Stimulated activated CD8-positive, alpha-beta memory T cell treated with anti-CD3 and anti-CD28 coated beads, Interleukin-2, amount 100 ng/mL, for 48 hours (primary cell): ENCODE measurements around the gene ANKRD13C.
A peak's percentile ranks its signal among the peaks of the same experiment; 100 is the strongest.

Experiments used
- DNase-seq, 2 donors: peaks; one replicate each; pipeline ENCODE4 v3.0.0-alpha.2; 2020; ENCODE audit warnings: low read depth in 2 of 2

ANKRD13C gene

DNA sequence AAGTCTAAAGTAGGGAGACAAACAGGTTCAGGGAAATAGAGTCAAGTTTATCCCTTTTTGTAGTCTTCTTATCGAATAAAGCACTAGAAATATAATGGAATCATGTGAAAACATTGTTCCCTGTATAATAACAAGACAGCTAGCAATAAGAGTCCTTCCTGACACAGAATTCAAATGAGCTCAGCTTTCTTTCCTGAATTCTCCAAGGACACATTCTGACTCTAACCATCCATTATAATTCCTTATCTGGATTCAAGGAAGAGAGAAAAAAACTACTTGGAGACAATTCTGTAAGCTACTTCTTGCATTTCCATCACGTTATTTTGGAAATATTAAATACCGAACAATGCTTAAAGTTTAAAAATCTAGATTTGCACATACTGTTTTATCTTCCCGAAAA lies 58.8 kb downstream of the ANKRD13C start:
- no peak for DNase-seq

DNA sequence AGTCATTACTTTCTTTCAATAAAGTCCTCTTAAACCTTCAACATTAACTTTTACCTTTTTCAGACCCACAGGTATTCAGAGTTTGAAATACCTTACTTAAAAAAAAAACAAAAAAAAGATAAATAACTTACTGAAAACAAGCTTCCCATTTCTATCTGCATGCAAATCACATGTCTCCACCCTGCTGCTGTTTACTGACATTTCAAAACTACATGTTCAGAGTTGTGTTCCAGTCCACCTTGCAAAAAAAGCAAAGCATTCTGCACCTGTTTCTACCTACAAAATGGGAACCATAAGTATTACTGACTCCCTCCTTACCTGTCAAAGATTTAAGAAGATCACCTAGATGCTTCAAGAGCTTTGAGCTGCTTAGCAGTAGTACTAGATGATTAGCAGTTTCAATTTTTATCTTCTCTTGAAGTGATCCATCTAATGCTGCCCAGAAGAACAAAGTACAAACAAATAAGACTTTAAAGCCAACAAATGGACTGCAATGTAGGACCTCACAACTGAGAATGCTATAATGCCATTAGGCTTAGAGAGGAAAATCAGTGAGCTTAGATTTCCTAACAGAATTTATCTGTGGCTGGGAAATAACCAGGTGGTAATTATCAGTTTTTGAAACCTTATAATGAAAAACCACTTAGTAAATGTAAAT lies 61.2 kb downstream of the ANKRD13C start:
- DNase-seq: no peak

GRCh38 chr1:70290218-70290617 lies 64.3 kb downstream of the ANKRD13C start:
- no peak for DNase-seq

- DNase-seq: no peak
These were observed 66.4 kb downstream of the ANKRD13C start for GRCh38 chr1:70288166-70288565.

- DNase-seq: no peak
These were observed 68.1 kb downstream of the ANKRD13C start for GRCh38 chr1:70286453-70286852.

- no peak for DNase-seq
These were observed 70.2 kb downstream of the ANKRD13C start for GRCh38 chr1:70284366-70284765.

DNA sequence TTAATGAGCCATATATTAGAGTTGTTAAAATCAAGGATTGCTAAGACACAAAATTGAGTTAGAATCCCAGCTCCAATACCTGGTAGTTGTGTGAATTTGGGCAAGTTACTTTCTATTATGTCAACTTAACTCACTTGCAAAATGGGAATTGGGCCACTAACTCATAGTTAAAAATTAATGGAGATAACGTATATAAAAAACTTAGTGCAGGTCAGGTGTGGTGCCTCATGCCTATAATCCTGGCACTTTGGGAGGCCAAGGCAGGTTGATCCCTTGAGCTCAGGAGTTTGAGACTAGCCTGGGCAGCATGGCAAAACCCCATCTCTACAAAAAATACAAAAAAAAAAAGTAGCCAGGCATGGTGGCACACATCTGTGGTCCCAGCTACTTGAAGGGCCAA lies 75.8 kb downstream of the ANKRD13C start:
- DNase-seq: no peak

- no peak for DNase-seq
These were observed 76.6 kb downstream of the ANKRD13C start for GRCh38 chr1:70277875-70278274.

DNA sequence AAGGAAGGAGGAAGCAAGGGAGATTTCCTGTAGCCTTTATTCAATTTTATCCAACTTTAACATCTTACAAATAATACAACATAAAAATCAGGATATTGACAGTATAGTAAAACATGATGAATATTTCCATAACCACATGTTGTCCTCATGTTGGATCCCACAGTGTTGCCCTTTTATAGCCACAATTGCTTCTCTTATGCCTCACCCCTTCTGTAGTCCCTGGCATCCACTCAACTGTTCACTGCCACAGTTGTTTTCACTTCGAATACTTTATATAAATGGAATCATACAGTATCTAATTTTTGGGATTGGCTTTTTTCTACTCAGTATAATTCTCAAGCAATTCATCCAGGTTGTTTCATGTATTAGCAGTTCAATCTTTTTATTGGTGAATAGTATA lies 88.6 kb downstream of the ANKRD13C start:
- DNase-seq: no peak

GRCh38 chr1:70264839-70265238 lies 89.7 kb downstream of the ANKRD13C start:
- DNase-seq: no peak

GRCh38 chr1:70256664-70257063 lies 97.9 kb downstream of the ANKRD13C start:
- DNase-seq: no peak

GRCh38 chr1:70248729-70249128 lies 105.8 kb downstream of the ANKRD13C start:
- DNase-seq: no peak

- DNase-seq: no peak
These were observed 106.8 kb downstream of the ANKRD13C start for GRCh38 chr1:70247768-70248167.

DNA sequence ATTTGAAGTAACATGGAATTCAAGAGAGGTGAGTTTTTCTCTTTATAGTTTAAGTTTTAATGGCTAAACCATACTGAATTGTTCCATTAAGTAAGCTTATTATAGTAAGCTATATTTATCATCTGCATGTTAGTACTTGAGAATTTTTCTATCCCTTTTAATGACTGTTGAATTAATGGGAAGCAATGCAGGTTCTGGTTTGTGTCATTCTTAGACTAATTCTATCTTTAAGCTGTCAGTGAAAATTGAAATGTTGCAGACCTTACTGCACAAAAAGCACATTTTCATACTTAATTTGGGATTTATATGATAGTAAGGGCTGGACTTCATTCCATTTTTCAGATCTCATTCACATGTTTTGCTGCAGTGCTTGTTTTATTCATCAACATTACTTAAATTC lies 107.4 kb downstream of the ANKRD13C start:
- DNase-seq: no peak

- no peak for DNase-seq
These were observed 114.6 kb downstream of the ANKRD13C start for GRCh38 chr1:70239940-70240339.

GRCh38 chr1:70234733-70235132 lies 119.8 kb downstream of the ANKRD13C start:
- no peak for DNase-seq

- no peak for DNase-seq
These were observed 123.0 kb downstream of the ANKRD13C start for GRCh38 chr1:70231475-70231874.

DNA sequence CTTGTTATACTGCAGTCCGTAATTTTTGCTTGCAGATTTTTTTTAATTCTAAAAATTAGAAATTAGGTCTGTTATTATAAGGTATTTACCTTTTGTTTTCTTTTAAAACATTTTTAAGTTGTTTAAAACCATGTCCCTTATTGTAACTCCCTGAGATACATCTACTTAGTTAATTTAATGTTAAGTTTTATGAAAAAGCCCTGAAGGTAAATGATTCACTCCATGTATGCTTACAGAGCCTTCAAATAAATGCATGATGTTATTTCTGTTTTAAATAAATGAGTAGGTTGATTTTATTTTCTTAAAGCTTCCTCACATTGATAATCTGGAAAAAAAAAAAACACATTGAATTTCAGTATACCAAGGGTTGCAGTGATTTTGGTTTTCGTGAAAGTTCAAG lies 125.9 kb downstream of the ANKRD13C start:
- no peak for DNase-seq

DNA sequence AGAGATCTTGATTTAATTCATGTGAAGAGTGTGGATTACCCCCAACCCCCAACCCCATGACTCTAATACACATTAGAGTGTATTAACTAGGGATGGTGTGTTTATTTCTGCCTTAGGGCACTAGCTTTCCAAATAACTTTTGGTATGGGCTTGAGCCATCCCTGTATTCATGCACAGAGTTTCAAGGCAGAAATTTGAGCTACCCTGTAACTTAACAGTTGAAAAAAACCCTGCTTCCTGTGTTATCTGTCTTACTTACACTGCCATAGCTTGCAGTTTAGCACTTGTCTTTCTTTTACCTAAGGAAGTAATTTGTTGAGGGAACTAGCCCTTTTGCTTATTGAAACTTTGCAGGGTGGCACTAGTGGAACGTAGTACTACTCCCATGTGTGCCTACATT lies 127.1 kb downstream of the ANKRD13C start:
- no peak for DNase-seq

DNA sequence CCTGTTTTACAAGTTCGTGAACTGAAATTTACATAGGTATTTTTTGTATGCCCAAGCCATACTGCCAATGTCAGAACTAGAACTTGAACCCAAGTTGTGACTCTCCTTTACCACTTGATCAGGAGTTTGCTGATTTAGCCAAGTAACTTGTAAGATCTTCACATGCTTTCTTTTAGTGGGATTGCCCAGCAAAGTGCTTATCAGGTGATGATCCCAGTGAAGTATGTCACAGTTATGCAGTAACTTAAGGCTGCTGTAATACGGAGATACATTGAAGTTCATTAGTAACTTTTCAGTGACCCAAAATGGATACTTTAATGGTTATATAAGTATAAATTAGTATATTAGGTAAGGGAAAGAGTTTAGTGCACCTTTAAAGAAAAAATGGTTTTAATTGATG lies 129.6 kb downstream of the ANKRD13C start:
- no peak for DNase-seq

GRCh38 chr1:70222716-70223235 lies 131.7 kb downstream of the ANKRD13C start:
- DNase-seq: no peak

GRCh38 chr1:70221238-70222121 lies 133.0 kb downstream of the ANKRD13C start, which contains the start of gene SRSF11:
Gene SRSF11 (plus strand): TSS chr1:70221380. CDS start chr1:70221637, 257 bp downstream.
- peak; percentile 96 to 97 for DNase-seq
